SU-DHL-6 (cell line): ENCODE results near the gene COPS7A.

Experiments
- H2AFZ ChIP-seq: fragments of 200-600 bp; sonication (generic); 2 replicates; pipeline ENCODE4 v1.6.1; 2014; ENCODE audit warnings: low read depth, mild to moderate bottlenecking, moderate library complexity, mixed read lengths, antibody characterized with exemption, low read length; ENCODE audit not compliant: severe bottlenecking
- H3F3A ChIP-seq: fragments of 200-600 bp; shearing (Covaris generic); 2 replicates; pipeline ENCODE4 v1.6.0; 2016; ENCODE audit warnings: antibody characterized with exemption, mild to moderate bottlenecking; ENCODE audit not compliant: insufficient read depth
- H3K27ac ChIP-seq: fragments of 200-600 bp; sonication (generic); 2 replicates; pipeline ENCODE4 v1.5.1; 2016; ENCODE audit warnings: low read depth, mild to moderate bottlenecking, low read length, moderate library complexity, mixed read lengths
- H3K27me3 ChIP-seq: fragments of 200-600 bp; sonication (generic), shearing (Covaris generic); 2 replicates; pipeline ENCODE4 v1.6.0; 2014; ENCODE audit warnings: mild to moderate bottlenecking, low read length
- H3K36me3 ChIP-seq: fragments of 200-600 bp; sonication (generic); 2 replicates; pipeline ENCODE4 v1.6.1; 2014; ENCODE audit warnings: mild to moderate bottlenecking, low read length, mixed read lengths
- H3K4me2 ChIP-seq: fragments of 300-600, 200-600 bp; shearing (Covaris generic), sonication (generic); 2 replicates; pipeline ENCODE4 v1.6.0; 2014; ENCODE audit warnings: low read length, low read depth, mild to moderate bottlenecking; ENCODE audit not compliant: poor library complexity, severe bottlenecking
- H3K4me3 ChIP-seq: fragments of 200-600 bp; sonication (generic); 2 replicates; pipeline ENCODE4 v1.5.1; 2014; ENCODE audit warnings: antibody characterized with exemption, low read length, mild to moderate bottlenecking, mixed read lengths; ENCODE audit not compliant: insufficient read depth, poor library complexity, severe bottlenecking
- H3K79me2 ChIP-seq: fragments of 200-600 bp; sonication (generic); 2 replicates; pipeline ENCODE4 v1.6.1; 2014; ENCODE audit warnings: mild to moderate bottlenecking, low read length, moderate library complexity; ENCODE audit not compliant: insufficient read depth
- H3K9ac ChIP-seq: fragments of 200-600 bp; sonication (generic); 2 replicates; pipeline ENCODE4 v1.7.0; 2014; ENCODE audit warnings: mild to moderate bottlenecking, low read length
- H3K9me2 ChIP-seq: fragments of 200-600 bp; sonication (generic); replicated peaks from 2 replicates; pipeline ENCODE4 v1.6.1; 2014; ENCODE audit warnings: low read length; ENCODE audit not compliant: insufficient read depth
- H3K9me3 ChIP-seq: fragments of 200-600 bp; sonication (generic); 2 replicates; pipeline ENCODE4 v1.6.1; 2014; ENCODE audit warnings: low read length, mixed read lengths; ENCODE audit not compliant: insufficient read depth
- H4K20me1 ChIP-seq: fragments of 200-600 bp; sonication (generic); 2 replicates; pipeline ENCODE4 v1.6.1; 2014; ENCODE audit warnings: low read depth, mild to moderate bottlenecking, antibody characterized with exemption, low read length, moderate library complexity, mixed read lengths
- CTCF ChIP-seq: fragments of 200-600 bp; sonication (generic); IDR thresholded peaks from one replicate; pipeline ENCODE4 v1.5.1; 2017; ENCODE audit warnings: antibody characterized with exemption, mild to moderate bottlenecking, low read length, moderate library complexity; ENCODE audit not compliant: insufficient read depth, poor library complexity, severe bottlenecking
- EZH2phosphoT487 ChIP-seq: fragments of 200-600 bp; sonication (generic), shearing (Covaris generic); conservative IDR thresholded peaks from 2 replicates; pipeline ENCODE4 v1.6.1; 2018; ENCODE audit warnings: mild to moderate bottlenecking, antibody characterized with exemption, low read length, moderate library complexity, mixed read lengths

COPS7A gene

GRCh38 chr12:6692888-6693287 is 31.0 kb upstream of the COPS7A start:
- no peak for TF ChIP-seq EZH2phosphoT487
- no peak for TF ChIP-seq CTCF
- H3K27ac ChIP-seq: no peak overlapping the region
- H3K9me2 ChIP-seq: no peaks in the 10 kb centered on the region
- no peak overlapping the region for H2AFZ ChIP-seq
- no peaks in the 10 kb centered on the region for H3K36me3 ChIP-seq
- no peak overlapping the region for H3K4me3 ChIP-seq
- H4K20me1 ChIP-seq: no peaks in the 10 kb centered on the region
- H3F3A ChIP-seq: 0 out of 2 replicates have a peak, but pooled peaks cover 5% of the 10 kb centered on the region
- H3K4me2 ChIP-seq: no peak overlapping the region
- H3K79me2 ChIP-seq: peaks cover 24% of the 10 kb centered on the region
- no peaks in the 10 kb centered on the region for H3K9me3 ChIP-seq
- H3K27me3 ChIP-seq: no peaks in the 10 kb centered on the region
- no peak overlapping the region for H3K9ac ChIP-seq

- no peak overlapping the region for H3K27ac ChIP-seq
- no peaks in the 10 kb centered on the region for H4K20me1 ChIP-seq
- H3K79me2 ChIP-seq: peaks cover 14% of the 10 kb centered on the region
Observed at GRCh38 chr12:6693832-6694355, 30.0 kb upstream of the COPS7A start.

GRCh38 chr12:6694701-6695100 is 29.1 kb upstream of the COPS7A start:
- peaks cover 9% of the 10 kb centered on the region; the same call in 1 of the 2 replicates for H3K79me2 ChIP-seq
- H3K36me3 ChIP-seq: no peaks in the 10 kb centered on the region
- no peak overlapping the region for H3K4me2 ChIP-seq
- H3K9me2 ChIP-seq: no peaks in the 10 kb centered on the region
- no peaks in the 10 kb centered on the region for H3K9me3 ChIP-seq
- H2AFZ ChIP-seq: no peak overlapping the region
- H3K9ac ChIP-seq: no peak overlapping the region
- H3F3A ChIP-seq: no peaks in the 10 kb centered on the region
- no peak overlapping the region for H3K4me3 ChIP-seq
- H4K20me1 ChIP-seq: no peaks in the 10 kb centered on the region
- TF ChIP-seq CTCF (no peak), EZH2phosphoT487 (no peak)
- no peaks in the 10 kb centered on the region for H3K27me3 ChIP-seq
- H3K27ac ChIP-seq: no peak overlapping the region

More at GRCh38 chr12:6693832-6694355, 30.0 kb upstream of the COPS7A start:
- Histone ChIP-seq H3F3A (no peaks in the 10 kb centered on the region), H3K4me3 (no peak overlapping the region), H3K9me3 (no peaks in the 10 kb centered on the region), H2AFZ (no peak overlapping the region), H3K9me2 (no peaks in the 10 kb centered on the region), H3K4me2 (no peak overlapping the region), H3K27me3 (no peaks in the 10 kb centered on the region), H3K9ac (no peak overlapping the region), H3K36me3 (no peaks in the 10 kb centered on the region)
- TF ChIP-seq EZH2phosphoT487 (no peak), CTCF (no peak)
